ENCODE measurements around the gene ZFC3H1.

Gene ZFC3H1

GRCh38 chr12:71638499-71638898, 25.1 kb downstream of the ZFC3H1 start:
- DNase-seq (ENCODE audit: low spot score): no peak

DNA sequence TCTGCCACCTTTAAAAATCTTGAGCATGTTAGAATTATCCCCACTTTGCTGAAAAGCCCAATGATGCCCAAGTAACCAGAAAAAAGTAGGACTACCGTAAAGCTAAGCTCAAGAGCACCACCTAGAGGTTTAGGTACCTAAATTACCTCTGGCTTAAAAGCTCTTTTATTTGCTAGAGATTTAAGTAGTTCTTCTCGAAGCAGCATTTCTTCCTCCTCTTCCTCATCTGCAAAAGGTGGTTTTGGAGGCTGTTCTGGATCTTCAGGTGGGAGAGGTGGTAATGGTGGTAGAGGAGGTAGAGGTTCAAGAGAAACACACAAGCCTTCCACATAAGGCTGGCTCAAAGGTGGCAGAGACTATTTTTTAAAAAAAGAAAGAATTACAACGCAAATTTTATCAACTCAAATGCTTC, 26.9 kb downstream of the ZFC3H1 start:
- DNase-seq (ENCODE audit: low spot score): peak; percentile 42

DNA sequence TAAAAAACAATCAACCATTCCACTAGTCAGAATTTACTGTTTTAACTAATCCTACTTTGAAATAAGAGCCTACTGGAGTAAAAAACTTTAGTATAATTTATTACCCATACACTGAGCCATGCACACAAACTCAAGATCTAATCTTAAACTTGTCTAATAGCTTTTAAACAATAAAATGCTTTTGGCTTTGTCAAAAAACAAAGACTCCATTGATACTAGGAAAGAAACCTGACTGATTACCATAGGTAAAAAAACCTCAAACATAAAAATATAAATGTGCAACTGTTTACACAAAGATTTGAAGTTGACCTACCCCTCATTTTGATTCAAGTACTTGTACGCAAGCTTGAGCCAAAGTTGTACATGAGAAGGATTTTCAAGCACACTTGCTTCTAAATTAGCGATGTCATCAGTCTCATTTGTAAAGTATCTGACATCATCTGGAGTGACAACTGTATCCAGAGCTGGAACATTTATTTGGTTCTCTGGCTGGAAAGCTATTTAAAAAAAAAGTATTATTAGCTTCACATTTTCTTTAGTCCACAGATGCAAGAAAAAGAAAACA, 36.1 kb downstream of the ZFC3H1 start:
- no peak for DNase-seq (ENCODE audit: low spot score)

- DNase-seq (ENCODE audit: low spot score): no peak
These were observed 36.9 kb downstream of the ZFC3H1 start for GRCh38 chr12:71626768-71627167.

- DNase-seq (ENCODE audit: low spot score): no peak
These were observed 37.5 kb downstream of the ZFC3H1 start for GRCh38 chr12:71626098-71626497.

DNA sequence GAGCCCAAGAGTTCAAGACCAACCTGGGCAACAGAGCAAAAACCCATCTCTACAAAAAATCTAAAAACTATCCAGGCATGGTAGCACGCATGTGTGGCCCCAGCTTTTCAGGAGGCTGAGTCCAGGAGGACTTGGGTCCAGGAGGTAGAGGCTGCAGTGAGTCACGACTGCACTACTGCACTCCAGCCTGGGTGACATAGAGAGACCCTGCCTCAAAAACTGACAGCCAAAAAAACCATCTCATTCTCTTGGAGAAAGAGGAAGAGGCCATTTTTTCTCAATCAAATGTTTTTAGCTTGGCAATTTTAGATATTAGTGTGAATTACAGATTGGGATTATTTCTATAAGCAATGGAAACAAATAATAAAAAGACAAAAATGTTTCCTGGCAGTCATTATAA, 38.2 kb downstream of the ZFC3H1 start:
- DNase-seq (ENCODE audit: low spot score): no peak

DNA sequence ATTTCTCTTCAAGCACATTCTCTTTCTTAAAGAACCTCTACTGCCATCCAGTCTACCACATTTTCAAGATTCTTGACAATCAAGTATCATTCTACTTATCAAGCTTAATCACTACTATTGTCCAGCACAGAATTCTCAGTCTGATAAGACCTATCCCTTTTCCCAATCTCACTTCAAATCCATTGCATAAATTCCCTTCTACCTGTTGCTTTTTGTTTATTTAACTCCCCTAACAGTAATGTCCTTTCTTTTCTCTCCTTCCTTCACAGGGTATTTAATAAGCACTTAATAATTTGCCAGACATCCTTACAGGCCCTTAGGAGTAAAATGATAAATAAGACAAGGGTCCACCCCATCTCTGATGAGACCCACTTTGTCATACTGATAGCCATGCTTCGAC, 41.7 kb downstream of the ZFC3H1 start:
- no peak for DNase-seq (ENCODE audit: low spot score)

DNA sequence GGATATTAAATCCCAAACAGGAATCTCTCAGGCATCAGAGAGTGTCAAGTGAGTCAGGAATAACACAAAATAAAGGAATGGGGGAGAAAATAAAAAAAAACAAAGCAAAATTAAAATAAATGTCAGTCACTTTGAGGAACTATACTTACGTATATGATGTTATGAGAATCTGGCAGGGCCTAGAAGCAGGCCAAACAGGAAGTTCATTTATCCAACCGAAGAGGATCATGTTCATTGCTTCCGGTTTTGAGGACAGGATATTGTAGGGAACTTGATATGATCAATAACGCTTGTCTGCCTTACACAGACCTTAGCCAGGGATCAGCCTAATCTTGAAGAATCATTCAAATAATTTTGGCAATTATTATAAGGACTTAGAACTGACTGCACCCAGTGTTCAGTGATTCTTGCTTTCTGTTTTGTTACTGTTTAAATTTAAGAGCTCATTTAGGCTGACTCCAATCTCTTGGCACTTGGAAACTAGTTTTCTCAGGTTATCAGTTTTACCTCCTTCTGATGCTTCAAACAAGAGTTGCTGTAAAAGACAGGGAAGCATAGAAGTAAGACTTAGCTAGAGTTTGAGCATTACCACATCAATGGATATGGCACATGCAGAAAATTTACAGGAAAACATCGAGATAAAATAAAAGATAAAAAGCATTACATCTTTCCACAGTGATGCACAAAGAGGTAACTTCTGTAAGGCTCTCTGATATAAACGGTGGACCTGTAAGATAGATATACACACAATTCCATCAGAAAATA, 53.4 kb downstream of the ZFC3H1 start:
- DNase-seq (ENCODE audit: low spot score): no peak

GRCh38 chr12:71607494-71608330, 55.9 kb downstream of the ZFC3H1 start:
- DNase-seq (ENCODE audit: low spot score): no peak

DNA sequence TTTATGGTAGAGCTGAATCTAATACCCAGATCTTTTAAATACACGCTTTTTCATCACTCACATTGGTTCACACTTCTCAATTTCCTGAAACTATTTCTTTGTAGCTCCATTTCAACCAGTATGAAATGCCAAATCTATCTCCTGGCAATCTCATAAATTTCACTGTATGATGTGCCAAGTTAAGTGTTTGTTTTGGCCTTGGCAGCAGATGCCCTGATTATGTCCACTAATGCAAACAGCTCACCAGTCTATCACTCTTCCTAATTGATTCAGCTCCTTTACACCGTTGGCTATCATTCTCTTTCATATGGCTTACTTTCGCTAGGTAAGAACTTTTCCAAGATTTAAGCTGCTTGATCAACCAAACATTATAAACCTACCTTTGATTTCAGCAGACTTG, 58.6 kb downstream of the ZFC3H1 start:
- no peak for DNase-seq (ENCODE audit: low spot score)

DNA sequence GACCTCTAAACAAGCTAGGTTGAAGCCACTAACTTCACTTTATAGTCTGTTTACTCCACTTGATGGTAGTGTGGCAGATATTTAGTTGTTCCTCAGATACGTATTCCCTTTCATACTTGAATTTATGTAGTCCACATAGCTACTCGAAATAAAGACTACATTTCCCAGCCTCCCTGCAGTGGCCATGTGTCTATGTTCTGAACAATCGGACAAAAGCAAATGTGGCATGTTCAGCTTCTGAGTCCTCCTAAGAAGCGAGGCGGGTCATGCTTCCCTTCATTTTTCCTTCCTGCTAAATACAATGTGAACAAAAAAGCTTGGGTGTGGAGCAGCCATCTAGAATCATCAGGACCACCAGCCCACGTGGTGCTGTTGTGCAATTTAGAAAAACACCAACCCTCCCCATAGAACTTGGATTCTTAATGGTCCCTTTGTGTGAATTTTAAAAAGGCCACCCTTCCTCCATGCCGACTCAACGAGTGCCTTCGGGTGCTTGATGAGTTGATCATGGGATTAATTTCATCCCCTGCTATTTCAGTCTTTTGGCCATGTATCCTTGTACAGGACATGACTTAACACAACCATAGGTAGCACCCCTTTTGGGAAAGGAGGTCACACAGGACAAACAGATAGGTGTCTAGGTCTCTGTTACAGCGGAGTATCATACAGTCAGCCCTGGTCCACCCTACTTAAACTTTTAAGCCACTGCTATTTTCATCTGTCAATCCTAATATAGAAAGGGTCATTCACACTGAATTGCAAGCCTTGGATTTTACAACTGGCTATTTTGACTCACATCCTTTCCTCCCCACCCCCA, 60.7 kb downstream of the ZFC3H1 start:
- no peak for DNase-seq (ENCODE audit: low spot score)

DNA sequence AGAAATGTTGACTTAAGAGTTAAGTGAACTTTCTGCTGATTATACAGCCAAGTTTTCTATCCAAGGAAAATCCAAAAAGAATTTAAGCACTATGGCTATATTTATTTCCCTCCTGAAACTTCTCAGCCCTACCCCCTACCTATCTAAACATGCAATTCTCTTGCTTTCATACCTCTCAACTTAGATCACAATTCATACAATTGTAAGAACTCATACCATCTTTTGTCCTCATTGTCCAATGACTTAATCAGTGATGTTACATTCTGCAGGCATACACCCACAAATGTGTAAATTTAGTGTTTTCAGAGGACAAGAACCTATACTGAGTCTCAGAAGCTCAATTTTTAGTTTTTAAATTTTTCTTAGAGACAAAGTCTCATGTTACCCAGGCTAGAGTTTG, 62.1 kb downstream of the ZFC3H1 start:
- DNase-seq (ENCODE audit: low spot score): no peak

- DNase-seq (ENCODE audit: low spot score): no peak
These were observed 64.4 kb downstream of the ZFC3H1 start for GRCh38 chr12:71599210-71599609.

- DNase-seq (ENCODE audit: low spot score): no peak
These were observed 69.3 kb downstream of the ZFC3H1 start for GRCh38 chr12:71594214-71594948.

DNA sequence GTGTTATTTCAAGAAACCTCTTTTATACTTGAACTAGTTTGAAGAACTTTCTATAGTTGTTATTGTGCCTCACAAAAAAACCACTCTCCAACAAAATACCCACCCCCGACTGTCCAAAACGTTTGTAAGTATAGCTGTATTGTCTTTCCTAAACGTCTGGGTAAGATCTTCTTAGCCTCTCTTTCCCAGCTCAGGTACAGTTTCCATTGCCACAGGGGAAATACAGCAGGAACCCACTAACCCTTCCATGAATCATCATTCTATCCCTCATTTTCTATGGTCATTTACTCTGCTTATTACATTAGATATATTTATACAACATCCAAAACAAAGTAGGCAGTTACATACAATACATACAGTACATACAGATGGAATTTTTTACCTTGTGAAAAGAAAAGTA, 70.8 kb downstream of the ZFC3H1 start:
- DNase-seq (ENCODE audit: low spot score): no peak

GRCh38 chr12:71591601-71592000, 72.0 kb downstream of the ZFC3H1 start:
- no peak for DNase-seq (ENCODE audit: low spot score)

DNA sequence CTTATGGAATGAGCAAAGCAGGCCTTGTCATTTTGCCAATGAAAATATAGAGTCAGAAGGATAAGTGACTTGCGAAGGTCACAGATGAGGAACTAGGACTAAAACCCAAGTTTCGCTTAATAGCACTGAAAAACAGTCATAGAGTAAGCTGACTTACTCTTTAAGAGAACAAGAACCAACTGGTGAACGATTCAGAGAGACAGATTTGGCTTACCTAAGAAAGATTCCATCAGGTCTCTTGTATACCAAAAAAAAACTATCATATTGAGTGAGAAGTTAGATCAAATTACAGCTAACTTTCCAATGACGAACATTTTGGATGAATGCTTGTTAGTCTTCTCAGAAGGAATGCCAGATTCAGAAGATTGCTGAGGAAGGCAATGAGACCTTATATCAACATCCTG, 74.2 kb downstream of the ZFC3H1 start:
- no peak for DNase-seq (ENCODE audit: low spot score)

DNA sequence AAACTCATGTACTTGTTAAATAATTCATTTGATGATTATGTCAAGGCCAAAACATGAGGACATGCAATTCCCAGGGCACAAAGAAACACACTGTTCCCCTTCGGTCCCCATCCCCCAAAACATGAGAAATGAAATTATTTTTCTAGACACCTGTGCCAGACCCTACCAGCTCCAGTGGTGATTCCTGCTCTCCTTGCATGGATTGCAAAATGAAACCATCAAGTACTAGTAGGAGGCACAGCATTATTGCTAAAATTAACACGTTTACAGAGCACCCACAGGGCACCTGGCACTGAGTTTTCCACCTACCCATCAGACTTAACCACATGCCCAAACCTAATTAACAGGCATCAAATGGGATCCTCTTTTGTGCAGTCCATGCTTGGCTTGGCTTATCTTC, 76.6 kb downstream of the ZFC3H1 start:
- DNase-seq (ENCODE audit: low spot score): no peak

- DNase-seq (ENCODE audit: low spot score): no peak
These were observed 78.4 kb downstream of the ZFC3H1 start for GRCh38 chr12:71585218-71585617.

DNA sequence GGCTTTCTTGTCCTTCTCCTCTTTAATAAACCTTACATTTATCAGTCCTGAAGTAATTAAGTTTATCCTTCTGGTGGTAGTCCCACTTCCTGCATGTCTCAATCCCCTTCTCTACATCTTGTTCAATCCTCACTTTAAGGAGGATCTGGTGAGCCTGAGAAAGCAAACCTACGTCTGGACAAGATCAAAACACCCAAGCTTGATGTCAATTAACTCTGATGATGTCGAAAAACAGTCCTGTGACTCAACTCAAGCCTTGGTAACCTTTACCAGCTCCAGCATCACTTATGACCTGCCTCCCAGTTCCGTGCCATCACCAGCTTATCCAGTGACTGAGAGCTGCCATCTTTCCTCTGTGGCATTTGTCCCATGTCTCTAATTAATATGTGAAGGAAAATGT, 79.3 kb downstream of the ZFC3H1 start:
- no peak for DNase-seq (ENCODE audit: low spot score)

DNA sequence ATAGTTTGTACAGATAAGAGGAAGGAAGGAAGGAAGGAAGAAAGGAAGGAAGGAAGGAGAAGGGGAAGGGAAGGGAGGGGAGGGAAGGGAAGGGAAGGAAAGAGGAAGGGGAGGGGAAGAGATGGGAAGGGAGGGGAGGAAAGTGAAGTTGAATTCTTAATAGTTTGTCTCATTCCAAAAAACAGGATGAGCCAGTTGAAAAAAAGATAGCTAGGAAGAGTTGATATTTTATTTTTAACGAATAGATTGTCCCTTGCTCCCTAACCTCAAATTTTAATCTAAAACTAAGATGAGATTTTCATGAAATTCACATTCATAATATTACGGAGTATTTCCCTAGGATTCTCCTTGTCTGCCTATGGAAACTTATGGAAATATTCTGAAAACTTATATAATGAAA, 80.7 kb downstream of the ZFC3H1 start:
- DNase-seq (ENCODE audit: low spot score): no peak

GRCh38 chr12:71581206-71581605, 82.4 kb downstream of the ZFC3H1 start:
- DNase-seq (ENCODE audit: low spot score): no peak
